NCI-H510A (cell line): ENCODE results near the gene CASP12.
"Not testable (repeated sequence)": the region's sequence is repeated elsewhere in the genome, so short reads cannot be mapped to it uniquely, and the experiment has no call there.

Source experiments
- DNase-seq: peaks from one replicate; lab custom pipeline; 2025; lab: John Stamatoyannopoulos, UW

Gene CASP12

DNA sequence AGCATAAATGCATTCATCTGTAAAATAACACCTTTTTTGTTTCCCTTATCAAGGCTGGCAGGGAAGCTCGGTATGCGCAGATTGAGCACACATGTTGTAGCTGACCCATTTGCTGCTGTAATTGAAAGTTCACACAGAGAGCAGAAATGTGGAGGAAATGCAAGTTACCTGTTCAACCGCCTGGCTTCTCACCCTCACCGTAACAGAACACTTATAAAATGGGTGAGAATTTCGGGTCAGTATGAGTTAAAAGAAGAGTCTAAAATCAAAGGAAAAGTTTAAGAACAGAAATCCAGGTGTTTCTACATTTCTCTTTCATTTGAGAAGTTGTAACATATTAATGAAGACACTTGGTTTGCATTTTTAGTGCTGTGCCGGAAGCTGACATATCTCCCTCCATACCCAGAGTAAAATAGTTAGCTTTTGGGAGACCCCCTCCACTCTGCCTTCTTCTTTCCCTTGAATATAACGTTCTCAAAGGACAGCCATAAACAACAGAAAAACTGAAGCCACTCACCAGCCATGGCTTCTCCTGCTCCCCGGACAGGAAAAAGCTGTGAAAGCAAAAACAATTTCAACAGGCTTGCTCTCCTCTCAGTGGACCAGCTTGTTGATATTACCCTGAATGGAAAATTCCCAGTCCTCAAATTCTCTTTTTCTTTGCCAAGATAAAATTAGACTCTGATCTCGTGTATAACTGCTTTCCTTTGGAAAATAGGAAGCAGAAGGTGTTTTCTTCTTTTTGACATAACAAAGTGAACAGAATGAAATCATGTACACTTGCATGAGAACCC lies at the start of gene CASP12:
CASP12 (minus strand) TSS at position 570 of the 794 bp plus-strand sequence.
- DNase-seq, result no peak

DNA sequence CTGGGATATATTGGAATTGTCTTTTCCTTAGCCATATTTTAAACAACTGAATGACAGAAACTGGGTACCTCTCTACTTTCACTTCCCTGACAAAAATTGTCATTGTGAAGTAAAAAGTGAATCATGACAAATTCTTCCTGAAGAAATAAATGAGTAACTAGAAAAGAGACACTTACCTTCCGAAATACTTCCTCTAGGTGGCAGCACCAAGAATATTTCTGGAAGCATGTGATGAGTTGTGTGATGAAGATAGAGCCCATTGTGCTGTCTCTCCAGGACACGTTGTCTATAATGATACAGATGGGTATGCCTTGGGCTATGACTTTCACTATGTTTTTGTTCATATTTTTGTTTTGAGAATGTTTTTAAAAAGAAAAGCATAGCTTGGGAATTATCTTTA lies 48.6 kb upstream of the CASP12 start:
- DNase-seq, result no peak

DNA sequence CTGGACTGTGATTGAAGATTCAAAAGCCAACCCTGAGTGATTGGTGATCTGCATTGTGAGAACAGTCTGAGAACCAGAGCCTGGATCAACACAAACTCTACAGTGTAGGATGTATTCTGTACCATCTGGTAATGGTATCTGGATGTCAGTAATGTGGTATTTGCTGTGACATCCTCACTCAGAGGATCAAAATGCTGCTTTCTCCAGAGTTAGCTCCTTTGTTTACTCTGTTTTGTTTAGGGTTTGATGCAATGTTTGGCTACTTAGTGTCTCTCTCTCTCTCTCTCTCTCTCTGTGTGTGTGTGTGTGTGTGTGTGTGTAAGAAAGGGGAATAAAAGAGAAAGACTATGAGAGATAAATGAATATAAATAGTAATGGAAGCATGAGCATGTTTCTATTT lies 45.8 kb upstream of the CASP12 start:
- no peak for DNase-seq

DNA sequence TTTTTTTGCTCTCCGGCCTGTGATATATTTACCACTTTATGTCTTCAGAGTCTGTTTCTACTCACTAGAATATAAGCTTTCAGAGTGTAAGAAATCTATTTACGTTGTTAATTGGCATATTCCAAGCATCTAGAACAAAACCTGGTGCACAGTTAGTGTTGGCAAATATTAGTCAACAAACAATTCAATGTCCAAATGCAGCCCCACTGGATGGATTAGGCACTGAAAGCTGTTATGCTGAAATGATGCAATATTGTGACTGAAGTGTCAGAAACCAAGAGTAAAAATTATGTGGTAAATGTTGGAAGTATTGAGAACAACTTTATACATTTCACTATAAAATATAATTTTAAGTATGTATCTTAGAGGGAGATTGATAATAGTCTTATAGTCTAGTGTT lies 45.3 kb upstream of the CASP12 start:
- DNase-seq, result no peak

DNA sequence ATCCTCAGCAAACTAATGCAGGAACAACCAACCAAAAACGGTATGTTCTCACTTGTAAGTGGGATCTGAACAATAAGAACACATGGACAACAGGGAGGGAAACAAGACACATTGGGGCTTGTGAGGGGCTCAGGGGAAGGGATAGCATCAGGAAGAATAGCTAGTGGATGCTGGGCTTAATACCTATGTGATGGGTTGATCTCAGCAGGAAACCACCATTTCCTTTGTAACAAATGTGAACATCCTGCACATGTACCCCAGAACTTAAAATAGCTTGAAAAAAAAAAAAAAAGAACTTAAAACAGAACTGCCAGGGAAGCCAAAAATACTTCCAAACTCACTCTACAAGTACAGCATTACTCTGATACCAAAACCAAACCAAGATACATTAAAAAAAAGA lies 36.3 kb upstream of the CASP12 start:
- DNase-seq, result no peak

DNA sequence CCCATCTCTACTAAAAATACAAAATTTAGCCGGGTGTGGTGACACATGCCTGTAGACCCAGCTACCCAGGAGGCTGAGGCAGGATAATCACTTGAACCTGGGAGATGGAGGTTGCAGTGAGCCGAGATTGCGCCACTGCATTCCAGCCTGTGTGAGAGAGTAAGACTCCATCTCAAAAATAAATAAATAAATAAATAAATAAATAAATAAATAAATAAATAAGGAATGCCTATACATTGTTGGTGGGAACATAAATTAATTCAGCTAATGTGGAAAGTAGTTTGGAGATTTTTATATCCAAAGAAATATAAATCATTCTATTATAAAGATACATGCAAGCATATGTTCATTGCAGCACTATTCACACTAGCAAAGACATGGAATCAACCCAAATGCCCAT lies 35.8 kb upstream of the CASP12 start:
- DNase-seq, result not testable (repeated sequence)

DNA sequence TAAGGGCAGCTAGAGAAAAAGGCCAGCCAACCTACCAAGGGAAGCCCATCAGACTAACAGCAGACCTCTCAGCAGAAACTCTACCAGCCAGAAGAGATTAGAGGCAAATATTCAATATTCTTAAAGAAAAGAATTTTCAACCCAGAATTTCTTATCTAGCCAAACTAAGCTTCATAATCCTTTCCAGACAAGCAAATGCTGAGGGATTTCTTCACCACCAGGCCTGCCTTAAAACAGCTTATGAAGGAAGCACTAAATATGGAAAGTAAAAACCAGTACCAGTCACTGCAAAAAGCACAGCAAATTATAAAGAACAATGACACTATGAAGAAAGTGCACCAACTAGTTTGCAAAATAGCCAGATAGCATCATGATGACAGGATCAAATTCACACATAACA lies 30.6 kb upstream of the CASP12 start:
- no peak for DNase-seq

DNA sequence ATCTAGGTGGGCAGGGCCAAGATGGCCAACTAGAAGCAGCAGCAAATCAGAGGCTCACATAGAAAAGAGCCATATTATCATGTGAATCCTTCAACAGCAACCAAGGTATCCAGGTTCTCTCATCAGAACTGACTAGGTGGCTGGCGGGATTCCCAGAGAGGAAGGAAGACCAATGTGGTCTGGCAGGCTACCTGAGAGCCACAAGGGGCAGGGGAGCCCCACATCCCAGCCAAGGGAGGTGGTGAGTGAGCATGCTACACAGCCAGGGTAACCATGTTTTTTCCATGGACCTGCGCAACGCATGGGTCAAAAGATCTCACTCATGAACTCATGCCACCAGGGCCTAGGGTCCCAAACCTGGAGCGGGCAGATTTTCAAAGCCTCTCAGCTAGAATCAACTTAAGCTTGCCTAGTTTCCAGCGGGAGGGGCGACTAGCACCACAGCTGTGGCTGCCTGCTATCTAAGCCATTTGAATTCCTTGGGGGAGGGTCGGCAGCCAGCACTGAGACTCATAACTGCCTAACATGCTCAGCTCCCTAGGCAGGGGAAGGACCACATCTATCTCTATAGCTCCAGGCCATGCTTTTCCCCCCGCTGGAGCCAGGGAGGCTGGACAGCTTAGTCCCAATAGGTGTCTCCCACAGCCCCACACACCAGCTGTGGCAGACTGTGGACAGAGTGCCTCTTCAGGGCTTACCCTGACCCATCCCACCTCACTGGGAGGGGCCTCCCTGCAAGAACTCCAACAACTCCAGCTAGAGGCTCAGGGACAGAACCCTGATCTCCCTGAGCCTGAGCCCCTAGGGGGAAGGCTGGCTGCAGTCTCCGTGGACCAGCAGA lies 28.7 kb upstream of the CASP12 start:
- no peak for DNase-seq

DNA sequence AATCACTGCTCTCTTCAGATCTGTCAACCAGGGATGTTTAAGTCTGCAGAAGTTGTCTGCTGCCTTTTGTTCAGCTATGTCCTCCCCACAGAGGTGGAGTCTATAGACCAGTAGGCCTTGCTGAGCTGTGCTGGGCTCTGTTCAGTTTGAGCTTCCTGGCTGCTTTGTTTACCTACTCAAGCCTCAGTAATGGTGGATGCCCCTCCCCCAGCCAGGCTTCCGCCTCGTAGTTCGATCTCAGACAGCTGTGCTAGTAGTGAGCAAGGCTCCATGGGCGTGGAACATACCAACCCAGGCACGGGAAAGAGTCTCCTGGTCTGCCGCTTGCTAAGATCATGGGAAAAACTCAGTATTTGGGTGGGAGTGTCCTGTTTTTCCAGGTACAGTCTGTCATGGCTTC lies 27.6 kb upstream of the CASP12 start:
- no peak for DNase-seq

DNA sequence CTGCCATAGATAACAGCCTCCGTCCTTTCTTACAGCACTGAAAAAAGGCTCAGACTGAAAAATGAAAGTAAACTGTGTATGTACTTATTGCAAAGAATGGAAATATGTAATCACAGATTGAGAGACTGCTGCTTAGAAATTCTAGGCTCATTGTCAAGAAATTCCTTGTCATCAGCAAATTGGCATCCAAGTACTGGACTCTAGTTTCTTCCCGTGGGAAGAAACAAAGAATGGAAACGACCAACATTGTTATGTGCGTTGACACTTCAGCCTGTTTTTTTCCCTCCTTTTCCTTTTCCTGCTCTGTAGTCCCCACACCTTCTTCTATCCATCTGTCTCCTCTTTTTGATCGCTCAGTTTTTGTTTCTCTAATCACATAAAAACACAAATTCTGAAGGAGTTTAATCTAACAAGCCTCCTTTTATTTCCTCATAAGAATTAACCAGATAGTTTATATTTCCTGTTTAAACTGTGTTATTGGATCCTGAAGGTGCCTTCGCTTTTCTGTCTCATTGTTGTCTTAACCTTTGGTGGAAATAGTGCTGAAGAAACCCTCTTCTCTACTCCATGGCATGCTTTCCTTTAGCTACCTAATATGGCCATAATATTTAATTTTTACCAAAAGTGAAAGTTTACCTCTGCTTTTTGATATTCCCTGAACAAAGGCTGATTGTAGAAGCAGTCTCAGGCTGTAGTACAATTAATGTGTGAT lies 20.0 kb upstream of the CASP12 start:
- DNase-seq, result no peak

DNA sequence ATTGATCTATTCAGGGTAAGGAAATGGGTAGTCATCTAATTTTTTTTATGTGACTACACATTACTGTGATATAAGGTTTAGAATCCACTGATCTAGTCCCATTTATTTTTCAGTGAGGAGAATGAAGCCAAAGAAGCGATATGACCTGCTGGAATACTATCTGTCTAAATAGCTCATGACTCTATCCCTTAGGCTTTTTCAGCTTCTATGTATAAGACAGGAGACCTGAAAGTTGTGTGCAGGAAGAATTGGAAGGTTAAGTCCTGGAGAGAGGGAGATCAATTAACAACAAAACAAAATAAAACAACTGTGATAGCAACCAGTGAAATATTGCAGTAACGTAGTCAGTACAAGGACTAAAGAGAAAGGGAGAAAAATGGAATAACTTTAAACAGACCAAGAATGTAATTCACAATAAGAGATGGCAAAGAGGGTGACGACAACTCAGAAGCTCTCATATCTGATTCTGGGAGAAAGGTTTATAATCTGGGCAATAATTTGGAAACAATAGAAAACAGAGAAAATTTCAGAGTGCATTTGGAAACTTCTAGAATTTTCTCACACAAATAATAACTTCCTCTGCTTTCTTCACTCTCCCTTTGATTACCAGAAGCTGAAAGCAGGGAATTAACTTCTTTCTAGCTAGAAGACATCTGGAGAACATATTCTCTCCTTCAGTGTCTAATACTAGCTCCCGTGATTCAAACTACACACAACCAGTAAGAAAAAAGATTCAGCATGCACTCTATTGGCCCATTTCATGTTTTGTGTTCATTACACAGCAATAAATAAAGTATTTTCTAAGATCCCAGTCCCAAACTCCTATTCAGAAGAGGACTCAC lies 19.2 kb upstream of the CASP12 start:
- DNase-seq, result no peak

DNA sequence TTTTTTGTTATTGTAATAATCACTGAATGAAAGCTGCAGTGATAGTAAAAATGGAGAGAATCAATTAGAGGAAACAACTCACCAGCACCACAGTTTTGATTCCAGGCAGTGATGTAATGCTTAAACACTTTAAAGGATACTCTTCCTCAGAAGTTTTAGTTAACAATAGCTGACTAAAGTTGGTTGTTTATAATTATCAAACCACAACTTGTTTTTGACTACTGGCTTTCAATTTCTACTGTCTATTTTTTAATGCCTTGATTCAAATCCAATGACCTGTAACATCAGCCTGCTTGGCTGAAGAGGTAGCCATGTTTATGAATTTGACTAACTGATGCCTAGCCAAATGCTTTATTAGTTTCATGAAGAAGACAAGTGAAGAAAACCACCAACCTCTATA lies 18.2 kb upstream of the CASP12 start:
- DNase-seq, result no peak

DNA sequence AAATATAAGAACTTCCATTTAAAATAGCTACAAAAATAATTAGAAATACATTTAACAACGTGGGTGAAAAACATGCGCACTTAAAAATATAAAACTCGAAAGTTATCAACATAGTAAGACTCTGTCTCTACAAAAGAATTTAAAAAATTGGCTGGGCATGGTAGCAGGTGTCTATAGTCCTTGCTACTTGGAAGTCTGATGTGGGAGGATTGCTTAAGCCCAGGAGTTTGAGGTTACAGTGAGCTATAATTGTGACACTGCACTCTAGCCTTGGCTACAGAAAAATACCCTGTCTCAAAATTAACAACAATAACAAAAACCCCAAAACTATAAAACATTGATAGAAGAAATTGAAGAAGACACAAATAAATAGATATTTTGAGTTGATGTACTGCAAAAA lies 13.8 kb upstream of the CASP12 start:
- DNase-seq, result no peak

DNA sequence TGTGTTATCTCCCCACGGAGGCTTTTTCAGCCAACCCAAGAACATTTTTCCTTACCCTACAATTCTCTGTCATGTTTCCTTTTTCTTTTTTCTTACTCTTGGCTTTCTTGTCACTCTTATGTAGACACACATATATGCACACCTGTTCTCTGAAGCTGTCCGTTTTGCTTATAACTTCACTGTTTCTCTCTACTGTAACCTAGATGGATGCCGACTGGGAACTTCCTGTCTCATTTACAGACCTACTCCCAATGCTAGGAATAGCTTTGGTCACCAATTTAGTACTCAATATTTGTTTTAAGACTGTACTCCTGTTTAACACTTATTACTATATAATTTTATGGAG lies 9.9 kb upstream of the CASP12 start:
- DNase-seq, result no peak

DNA sequence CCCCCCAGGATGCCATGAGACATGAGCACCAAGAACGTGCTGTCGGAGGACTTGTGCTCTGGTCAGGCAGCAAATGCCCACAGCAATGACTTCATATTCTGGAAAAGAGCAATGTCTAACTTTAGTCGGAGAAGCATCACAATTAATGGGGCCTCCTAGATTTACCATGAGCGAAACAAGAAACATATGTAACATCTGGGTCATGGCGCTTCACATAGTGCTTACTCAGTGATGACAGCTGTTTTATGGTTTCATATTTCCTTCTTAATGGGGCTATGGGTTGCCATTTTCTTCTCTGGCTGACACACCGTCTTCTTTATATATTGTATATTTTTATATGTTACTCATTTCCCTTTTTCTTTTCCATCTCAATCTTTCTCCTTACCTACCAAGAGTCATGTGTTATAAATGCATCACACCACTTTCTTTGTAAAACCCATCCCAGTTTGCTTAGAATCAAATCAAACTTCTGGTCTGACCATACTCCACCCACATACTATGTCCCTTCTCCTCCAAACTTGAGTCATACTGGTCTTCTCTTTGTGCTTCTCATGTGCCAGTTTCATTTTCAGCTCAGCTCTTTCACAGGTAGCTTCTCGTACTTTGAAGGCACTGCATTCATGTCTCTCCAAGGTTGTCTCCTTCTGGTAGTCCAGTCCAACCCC lies 9.4 kb upstream of the CASP12 start:
- no peak for DNase-seq

DNA sequence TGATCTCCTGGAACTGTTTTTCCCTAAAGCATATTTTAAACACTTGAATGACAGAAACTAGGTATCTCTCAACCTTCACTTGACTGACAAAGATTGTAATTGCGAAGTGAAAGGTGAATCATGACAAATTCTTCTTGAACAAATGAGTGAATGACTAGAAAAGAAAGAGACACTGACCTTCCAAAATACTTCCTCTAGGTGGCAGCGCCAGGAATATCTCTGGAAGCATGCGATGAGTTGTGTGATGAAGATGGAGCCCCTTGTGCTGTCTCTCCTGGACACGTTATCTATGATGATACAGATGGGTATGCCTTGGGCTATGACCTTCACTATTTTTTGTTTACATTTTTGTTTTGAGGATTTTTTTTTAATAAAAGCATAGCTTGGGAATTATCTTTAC lies 7.0 kb upstream of the CASP12 start:
- no peak for DNase-seq

DNA sequence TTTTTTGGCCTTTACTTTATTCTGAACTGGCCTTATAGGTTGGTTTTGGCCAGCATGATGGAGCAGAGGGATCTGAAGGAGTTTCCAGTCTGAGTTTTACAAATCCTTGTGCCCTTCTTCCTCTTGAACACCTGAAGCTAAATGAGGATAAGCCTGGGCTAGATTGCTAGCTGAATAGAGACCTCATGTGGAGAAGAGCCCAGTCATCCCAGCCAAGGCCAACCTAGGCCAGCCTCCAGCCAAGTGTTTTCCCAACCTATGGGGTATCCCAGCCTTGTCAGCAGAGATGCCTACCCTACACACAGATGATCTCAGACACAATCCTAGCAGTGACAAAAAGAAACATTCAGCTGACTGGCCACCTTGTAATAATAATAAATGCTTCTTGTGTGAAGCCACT lies 966 bp upstream of the CASP12 start:
- DNase-seq, result no peak

DNA sequence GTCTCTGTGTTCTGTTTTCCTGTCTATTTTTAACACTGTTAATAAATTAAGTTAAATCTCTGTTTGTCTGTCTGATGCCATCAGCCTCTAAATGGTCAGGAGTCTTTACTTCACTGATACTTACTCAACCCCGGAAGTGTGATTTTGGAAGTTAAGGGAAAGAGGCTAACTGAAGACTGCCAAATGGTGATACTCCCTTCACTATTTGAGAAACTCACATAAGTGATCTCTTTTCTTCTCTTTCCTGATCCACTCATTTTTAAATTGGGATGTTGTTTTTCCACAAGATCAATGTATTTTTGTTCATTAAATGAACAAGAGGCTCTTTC lies 389 bp upstream of the CASP12 start:
- DNase-seq, result no peak

DNA sequence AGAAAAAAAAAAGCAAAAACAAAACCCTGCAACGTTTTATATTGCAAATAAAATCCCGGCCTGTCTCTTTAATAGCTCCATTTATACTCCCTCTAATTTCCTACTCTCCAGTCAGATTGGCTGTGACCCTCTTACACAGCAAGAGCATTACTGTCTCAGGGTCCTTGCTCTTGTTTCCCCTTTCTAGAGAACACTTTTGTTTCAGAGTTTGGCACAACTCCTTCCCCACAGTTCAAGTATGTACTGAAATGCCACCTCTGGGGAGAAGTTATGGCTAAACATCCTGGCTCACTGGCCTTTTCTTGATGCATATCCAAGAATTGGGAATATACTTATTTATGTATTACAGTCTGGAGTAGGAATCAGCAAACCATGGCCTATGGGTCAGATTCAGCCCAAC lies 2.6 kb downstream of the CASP12 start:
- no peak for DNase-seq

DNA sequence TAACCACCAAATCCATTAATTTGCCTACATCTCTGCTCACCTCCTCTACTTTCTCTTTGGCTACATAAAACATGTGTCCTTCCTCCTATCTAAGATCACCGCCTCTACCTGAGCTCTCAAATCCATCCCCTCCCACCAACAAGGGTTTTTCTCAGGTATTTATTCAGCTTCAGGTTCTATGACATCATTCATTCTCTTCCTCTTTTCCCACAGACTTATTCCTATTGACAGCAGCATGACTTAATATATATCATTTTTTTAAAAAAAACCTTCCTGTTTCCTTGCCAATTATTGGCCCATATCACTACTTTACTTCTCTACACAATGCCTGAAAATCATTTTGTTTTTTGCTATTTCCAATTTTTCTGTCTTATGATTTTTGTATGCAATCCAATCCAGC lies 4.4 kb downstream of the CASP12 start:
- DNase-seq, result no peak

DNA sequence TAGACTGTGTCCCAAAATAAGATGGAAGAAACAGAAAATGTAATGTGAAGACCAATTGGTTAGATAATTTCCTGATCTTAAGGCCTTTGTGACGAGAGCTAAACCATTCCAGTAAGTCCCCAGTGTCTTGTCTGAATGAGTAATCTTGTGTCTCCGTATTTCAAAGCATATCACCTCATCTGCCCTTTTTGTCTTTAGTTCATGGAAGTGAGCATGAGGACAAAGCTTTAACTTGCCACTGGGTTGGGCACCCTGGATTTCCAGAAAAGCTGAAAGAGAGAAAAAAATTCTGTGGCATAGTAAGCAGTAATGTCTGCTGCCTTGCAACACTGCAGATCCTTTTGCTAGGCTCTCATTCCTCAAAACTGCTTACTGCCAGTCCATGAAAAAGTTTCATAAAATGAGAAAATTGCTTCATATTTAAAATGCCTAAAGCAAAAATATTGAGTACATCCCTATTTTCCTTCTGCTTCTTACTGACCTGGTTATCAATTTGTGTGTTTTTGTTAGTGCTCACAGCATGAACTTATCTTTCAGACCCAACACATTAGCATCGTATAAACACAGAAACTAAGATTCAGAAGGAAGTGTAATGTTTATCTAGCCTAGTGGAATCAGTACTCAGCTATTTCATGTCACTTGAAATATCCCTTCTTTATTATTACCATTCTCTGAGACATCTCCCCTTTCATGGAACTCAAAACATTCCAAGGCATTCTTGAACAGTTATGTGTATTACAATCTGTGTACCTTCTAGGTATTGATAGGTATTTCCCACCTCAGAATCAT lies 5.3 kb downstream of the CASP12 start:
- no peak for DNase-seq
